ENCODE data around the gene HDAC5. TPM values are rescaled to one million over a fixed set of nuclear protein-coding genes. Genes with fewer than 3 reads are reported as not detected.

The HDAC5 gene
- total RNA-seq: 100 to 1,000 TPM in 1 of 2 donors, 10 to 100 TPM in 1; 71.2 to 145 TPM

DNA sequence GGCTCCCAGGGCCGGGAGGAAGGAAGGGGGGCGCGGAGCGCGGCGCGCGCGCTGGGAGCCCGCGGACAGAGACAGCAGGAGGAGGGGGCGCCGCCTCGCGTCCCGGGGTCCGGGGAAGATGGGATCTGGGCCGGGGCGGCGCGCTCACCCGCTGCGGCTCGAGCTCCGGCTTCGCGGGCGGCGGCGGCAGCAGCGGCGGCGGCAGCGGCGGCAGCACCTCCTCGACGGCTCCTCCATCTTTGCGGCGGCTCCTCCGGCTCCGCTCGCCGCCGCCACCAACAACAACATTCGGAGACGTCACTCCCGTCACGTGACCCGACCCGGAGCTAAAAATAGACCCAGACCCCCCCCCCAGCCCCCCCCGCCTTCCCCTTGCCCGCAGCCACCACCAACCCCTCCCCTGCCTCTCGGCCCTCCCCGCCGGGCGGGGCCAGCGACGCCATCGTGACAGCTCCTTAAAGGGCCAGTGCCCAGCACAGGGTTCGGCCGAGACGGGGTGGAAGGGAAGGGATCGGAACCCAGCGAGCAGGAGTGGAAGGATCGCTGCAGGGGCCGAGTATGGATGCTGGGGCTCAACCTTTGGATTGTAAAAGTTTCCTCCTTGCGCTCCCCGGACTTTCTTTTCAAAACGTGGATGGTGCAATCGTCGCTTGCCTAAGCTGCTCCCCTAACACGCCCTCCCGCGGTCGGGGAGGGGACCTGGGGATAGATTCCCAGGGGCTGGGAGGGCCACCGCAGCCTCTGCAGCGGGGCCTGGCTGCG lies at the start of gene HDAC5:
TSS of gene HDAC5 (minus strand) at position 286 of the 762 bp plus-strand sequence. CDS start 6,126 bp downstream, outside the sequence.
- 0% methylated on average over 57 of the region's 78 CpGs for WGBS
- Histone ChIP-seq H3K27ac (peak within 1 kb of the TSS; percentile 93 to 95), H3K27me3 (replicated peaks; ENCODE audit: insufficient read depth) (no peaks in the 10 kb centered on the region), H3K4me1 (replicated peaks) (peaks cover 2% of the 10 kb centered on the region), H3K9me3 (no peaks in the 10 kb centered on the region), H3K36me3 (no peaks in the 10 kb centered on the region), H3K4me3 (peak within 1 kb of the TSS; percentile 97 to 99)
- TF ChIP-seq POLR2A (IDR thresholded peaks at IDR 0.05) (peak; percentile 89), POLR2AphosphoS5 (IDR thresholded peaks at IDR 0.05) (peak; percentile 97)
- TF ChIP-seq, protein P1, sequence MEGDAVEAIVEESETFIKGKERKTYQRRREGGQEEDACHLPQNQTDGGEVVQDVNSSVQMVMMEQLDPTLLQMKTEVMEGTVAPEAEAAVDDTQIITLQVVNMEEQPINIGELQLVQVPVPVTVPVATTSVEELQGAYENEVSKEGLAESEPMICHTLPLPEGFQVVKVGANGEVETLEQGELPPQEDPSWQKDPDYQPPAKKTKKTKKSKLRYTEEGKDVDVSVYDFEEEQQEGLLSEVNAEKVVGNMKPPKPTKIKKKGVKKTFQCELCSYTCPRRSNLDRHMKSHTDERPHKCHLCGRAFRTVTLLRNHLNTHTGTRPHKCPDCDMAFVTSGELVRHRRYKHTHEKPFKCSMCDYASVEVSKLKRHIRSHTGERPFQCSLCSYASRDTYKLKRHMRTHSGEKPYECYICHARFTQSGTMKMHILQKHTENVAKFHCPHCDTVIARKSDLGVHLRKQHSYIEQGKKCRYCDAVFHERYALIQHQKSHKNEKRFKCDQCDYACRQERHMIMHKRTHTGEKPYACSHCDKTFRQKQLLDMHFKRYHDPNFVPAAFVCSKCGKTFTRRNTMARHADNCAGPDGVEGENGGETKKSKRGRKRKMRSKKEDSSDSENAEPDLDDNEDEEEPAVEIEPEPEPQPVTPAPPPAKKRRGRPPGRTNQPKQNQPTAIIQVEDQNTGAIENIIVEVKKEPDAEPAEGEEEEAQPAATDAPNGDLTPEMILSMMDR (IDR thresholded peaks at IDR 0.05): peak; percentile 28 to 73 (median 58)
- peak; percentile 95 for DNase-seq (ENCODE audit: low spot score)
- intact Hi-C loops (cut with DNase I): loop anchor here (1.0 kb wide), 1 partner anchor 53 kb away; the partner anchor contains the start of gene G6PC3

DNA sequence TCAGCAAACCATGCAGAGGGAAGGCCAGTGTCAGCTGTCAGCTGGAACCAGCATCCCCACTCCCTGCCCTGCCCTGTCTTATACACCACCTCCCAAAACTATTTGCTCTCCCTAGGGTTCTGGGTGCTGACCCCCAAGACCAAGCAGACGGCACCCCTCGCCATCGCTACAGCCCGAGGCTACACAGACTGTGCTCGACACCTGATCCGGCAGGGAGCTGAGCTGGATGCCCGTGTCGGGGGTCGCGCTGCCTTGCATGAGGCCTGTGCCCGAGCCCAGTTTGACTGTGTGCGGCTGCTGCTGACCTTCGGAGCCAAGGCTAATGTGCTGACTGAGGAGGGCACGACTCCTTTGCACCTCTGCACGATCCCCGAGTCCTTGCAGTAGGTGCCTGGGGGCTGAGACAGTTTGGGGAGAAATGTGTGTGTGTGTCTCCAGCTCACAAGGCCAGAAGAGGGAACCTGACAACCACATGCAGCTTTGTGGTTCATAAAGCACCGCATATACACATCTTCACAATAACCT lies 48.6 kb upstream of the HDAC5 start:
- H3K27ac ChIP-seq: no peak overlapping the region
- intact Hi-C loops (cut with DNase I): no loop called here
- no peak overlapping the region for H3K4me3 ChIP-seq
- peaks cover 0 to 9% of the 10 kb centered on the region in 2 donors for H3K36me3 ChIP-seq
- peaks cover 3% of the 10 kb centered on the region for H3K4me1 ChIP-seq (replicated peaks)
- no peaks in the 10 kb centered on the region for H3K9me3 ChIP-seq
- H3K27me3 ChIP-seq (replicated peaks; ENCODE audit: insufficient read depth): no peaks in the 10 kb centered on the region
- no peak for DNase-seq (ENCODE audit: low spot score)
- TF ChIP-seq, protein P1 (IDR thresholded peaks at IDR 0.05): no peak
- TF ChIP-seq POLR2A (IDR thresholded peaks at IDR 0.05): no peak
- no peak for TF ChIP-seq POLR2AphosphoS5 (IDR thresholded peaks at IDR 0.05)
- WGBS: 73% methylated on average over 13 of the region's 17 CpGs

DNA sequence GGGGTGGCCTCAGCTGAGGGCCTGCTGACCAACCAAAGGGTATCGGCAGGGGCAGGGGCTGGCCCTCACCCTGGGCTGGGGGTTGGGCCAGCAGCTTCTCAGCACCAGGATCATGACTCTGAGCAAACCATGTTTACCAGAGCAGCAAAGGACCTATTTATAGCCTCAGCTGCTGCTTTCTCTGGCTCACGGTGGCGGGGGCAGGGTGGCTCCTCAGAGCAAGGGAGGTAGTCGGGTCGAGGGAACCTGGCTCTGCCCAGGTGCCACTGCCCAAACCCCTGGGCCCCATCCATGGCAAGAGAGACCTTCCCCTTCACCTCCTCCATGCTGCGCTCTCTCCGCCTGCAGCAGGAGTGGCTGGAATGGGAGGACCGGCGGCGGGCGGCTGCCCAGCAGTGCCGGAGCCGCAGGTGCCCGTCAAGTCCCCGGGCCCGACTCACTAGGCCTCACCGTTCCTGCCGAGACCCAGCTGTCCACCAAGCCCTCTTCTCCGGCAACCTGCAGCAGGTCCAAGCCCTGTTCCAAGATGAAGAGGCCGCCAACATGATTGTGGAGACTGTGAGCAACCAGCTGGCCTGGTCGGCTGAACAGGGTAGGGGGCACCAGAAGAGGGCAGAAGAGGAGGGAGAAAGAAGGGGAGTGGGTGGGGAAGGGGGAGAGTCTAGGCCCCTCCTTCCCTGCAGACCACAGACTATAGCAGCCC lies 47.2 kb upstream of the HDAC5 start, which contains the start of gene ASB16:
TSS of gene ASB16 (plus strand) at position 206 of the 703 bp plus-strand sequence. CDS start at position 292, 86 bp downstream.
- peak; percentile 25 for DNase-seq (ENCODE audit: low spot score)
- peak within 1 kb of the TSS in 1 of 2 donors; percentile 21 for H3K4me3 ChIP-seq
- 34% methylated on average over 19 of the region's 21 CpGs for WGBS

DNA sequence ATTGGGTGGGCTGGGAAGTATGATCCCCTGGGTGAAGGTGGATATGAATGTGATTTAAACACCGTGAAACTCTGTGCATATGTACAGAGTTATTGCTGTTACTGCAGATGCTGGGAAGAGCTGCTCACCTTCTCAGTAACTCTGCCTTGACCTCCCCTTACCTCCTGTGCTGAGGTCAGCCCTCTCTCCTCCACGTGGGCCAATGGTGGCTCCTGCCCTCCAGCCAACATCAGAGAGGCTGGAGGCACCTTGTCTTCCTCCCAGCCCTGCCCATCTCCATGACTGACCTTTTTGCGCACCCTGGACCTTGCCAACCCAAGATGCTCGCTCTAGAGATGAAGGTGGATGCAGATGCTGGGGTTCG lies 46.7 kb upstream of the HDAC5 start:
- DNase-seq (ENCODE audit: low spot score): no peak
- Histone ChIP-seq H3K9me3 (no peaks in the 10 kb centered on the region), H3K4me3 (no peak overlapping the region), H3K36me3 (no peaks in the 10 kb centered on the region), H3K27me3 (replicated peaks; ENCODE audit: insufficient read depth) (no peaks in the 10 kb centered on the region), H3K4me1 (replicated peaks) (peaks cover 3% of the 10 kb centered on the region), H3K27ac (peak overlapping the region; percentile 65 to 68)
- 51% methylated on average over 5 of the region's 5 CpGs for WGBS
- intact Hi-C loops (cut with DNase I): no loop called here
- no peak for TF ChIP-seq POLR2A (IDR thresholded peaks at IDR 0.05)
- TF ChIP-seq, protein P1 (IDR thresholded peaks at IDR 0.05): no peak
- no peak for TF ChIP-seq POLR2AphosphoS5 (IDR thresholded peaks at IDR 0.05)

More for the DNA sequence above, 47.2 kb upstream of the HDAC5 start, which contains the start of gene ASB16:
- TF ChIP-seq, protein P1 (IDR thresholded peaks at IDR 0.05): no peak
- TF ChIP-seq POLR2AphosphoS5 (IDR thresholded peaks at IDR 0.05): peak; percentile 69
- intact Hi-C loops (cut with DNase I): no loop called here
- Histone ChIP-seq H3K4me1 (replicated peaks) (peaks cover 3% of the 10 kb centered on the region), H3K27me3 (replicated peaks; ENCODE audit: insufficient read depth) (no peaks in the 10 kb centered on the region), H3K27ac (peak within 1 kb of the TSS; percentile 65 to 68), H3K9me3 (no peaks in the 10 kb centered on the region), H3K36me3 (no peaks in the 10 kb centered on the region)

All from prostate gland (tissue), 2 donors.